Fibroblast of pulmonary artery (primary cell): ENCODE results near the gene TIMELESS.
A peak's percentile ranks its signal among the peaks of the same experiment; 100 is the strongest.

Experiments used
- DNase-seq: peaks from one replicate; pipeline ENCODE4 v3.0.0-alpha.2; 2010; ENCODE audit warnings: low read depth
- H3K4me3 ChIP-seq: replicated peaks from 2 replicates; pipeline ENCODE4 v1.5.1; 2011; ENCODE audit warnings: low read depth, mild to moderate bottlenecking, control low read depth, low read length, moderate library complexity
- CTCF ChIP-seq: IDR thresholded peaks from 2 replicates; pipeline ENCODE4 v1.5.1; 2011; ENCODE audit warnings: mild to moderate bottlenecking, control low read depth, low read length, inconsistent platforms; ENCODE audit errors: missing control alignments

The TIMELESS gene

DNA sequence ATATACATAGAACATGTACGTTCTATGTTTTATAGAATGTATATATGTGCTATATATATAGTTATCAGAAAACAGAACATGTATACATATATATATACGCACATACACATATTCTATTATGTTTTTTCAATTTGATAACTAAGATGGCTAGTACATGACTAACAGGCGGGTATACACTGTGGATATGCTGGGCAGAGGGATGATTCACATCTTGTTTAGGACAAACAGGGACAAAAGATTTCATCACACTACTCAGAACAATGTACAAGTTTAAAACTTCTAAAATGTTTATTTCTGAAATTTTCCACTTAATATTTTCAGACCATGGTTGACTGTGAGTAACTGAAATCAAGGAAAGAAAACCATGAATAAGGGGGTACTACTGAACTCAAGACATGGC lies 17.4 kb downstream of the TIMELESS start:
- peak; percentile 77 for DNase-seq
- TF ChIP-seq CTCF, result no peak
- no peak overlapping the region for H3K4me3 ChIP-seq

GRCh38 chr12:56431288-56431687 lies 17.9 kb downstream of the TIMELESS start:
- no peak for DNase-seq
- TF ChIP-seq CTCF, result no peak
- no peak overlapping the region for H3K4me3 ChIP-seq

- H3K4me3 ChIP-seq, result no peak overlapping the region
- no peak for TF ChIP-seq CTCF
- DNase-seq, result no peak
These were observed 23.2 kb downstream of the TIMELESS start for GRCh38 chr12:56425940-56426438.

GRCh38 chr12:56425193-56425592 lies 24.0 kb downstream of the TIMELESS start:
- DNase-seq, result no peak
- TF ChIP-seq CTCF, result no peak
- no peak overlapping the region for H3K4me3 ChIP-seq

DNA sequence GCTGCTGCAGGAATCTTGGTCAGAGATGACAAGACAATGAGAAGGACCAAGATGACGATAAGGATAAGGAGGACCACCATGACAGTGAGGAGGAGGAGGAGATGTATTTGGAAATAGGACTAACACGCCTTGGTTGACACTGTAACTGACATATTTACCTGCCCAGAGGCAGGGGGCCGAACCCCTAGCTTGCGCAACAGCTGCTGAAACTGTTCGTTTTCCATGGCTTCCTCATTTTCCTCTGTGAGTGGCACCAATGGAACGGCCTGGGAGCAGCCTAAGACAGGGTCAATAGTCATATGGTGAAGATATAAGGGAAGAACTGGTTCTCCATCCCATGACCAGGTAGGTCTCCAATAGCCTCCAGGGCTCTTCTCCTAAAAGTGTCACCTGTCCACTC lies 28.8 kb downstream of the TIMELESS start:
- no peak for DNase-seq
- no peak overlapping the region for H3K4me3 ChIP-seq
- TF ChIP-seq CTCF, result no peak

GRCh38 chr12:56417739-56418138 lies 31.5 kb downstream of the TIMELESS start:
- H3K4me3 ChIP-seq, result no peak overlapping the region
- no peak for DNase-seq
- no peak for TF ChIP-seq CTCF

DNA sequence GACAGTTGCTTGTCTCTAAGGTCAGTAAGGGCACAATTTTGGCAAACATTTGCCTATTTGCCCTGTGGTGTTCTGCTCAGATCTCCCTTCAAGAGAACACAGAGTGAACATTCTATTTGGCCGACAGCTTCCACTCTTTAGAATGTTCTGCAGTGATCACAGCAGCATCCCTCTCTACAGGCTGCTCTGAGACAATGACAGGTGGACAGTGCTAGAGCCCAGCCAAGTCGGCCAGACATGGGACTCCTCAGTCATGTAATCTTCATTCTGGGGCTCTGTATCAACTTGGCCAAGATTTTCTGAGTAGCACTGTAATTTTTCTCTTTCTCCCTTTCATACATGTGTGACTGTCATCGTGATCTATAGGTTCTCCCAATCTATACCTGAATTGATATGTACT lies 34.8 kb downstream of the TIMELESS start:
- DNase-seq, result no peak
- no peak for TF ChIP-seq CTCF
- no peak overlapping the region for H3K4me3 ChIP-seq
